Thyroid gland (tissue), 4 donors: ENCODE data around the gene NEU3. TPM values are rescaled to one million over a fixed set of nuclear protein-coding genes. Genes with fewer than 3 reads are reported as not detected.
"Not testable (repeated sequence)": the region's sequence is repeated elsewhere in the genome, so short reads cannot be mapped to it uniquely, and the experiment has no call there.

Experiments
- DNase-seq, 2 donors: peaks; one replicate each; pipeline ENCODE4 v3.0.0-alpha.2; 2019
- H3K27ac ChIP-seq, 3 donors: fragments of 200-600 bp; sonication (generic); 1 replicate in 2 of 3; 2 replicates in 1 of 3; pipeline ENCODE4 v1.5.1; 2016 to 2019; ENCODE audit warnings: mild to moderate bottlenecking in 1 of 3, moderate library complexity in 1 of 3
- H3K27me3 ChIP-seq: fragments of 200-600 bp; sonication (generic); one replicate; pipeline ENCODE4 v1.5.1; 2019
- H3K36me3 ChIP-seq, 2 donors: fragments of 200-600 bp; sonication (generic); one replicate each; pipeline ENCODE4 v1.5.1; 2016 to 2019
- H3K4me1 ChIP-seq, 2 donors: fragments of 200-600 bp; sonication (generic); one replicate each; pipeline ENCODE4 v1.5.1; 2017 to 2019
- H3K4me3 ChIP-seq, 3 donors: fragments of 200-600 bp; sonication (generic); replicated peaks in 1 of 3; 1 replicate in 2 of 3; 2 replicates in 1 of 3; pipeline ENCODE4 v1.5.1; 2016; ENCODE audit warnings: mild to moderate bottlenecking in 1 of 3
- H3K9me3 ChIP-seq: fragments of 200-600 bp; sonication (generic); one replicate; pipeline ENCODE4 v1.5.1; 2017
- POLR2A ChIP-seq, 2 donors: fragments of 450-650 bp; IDR thresholded peaks; one replicate each; pipeline ENCODE4 v1.6.1; 2017; ENCODE audit warnings: antibody characterized with exemption in 2 of 2, mild to moderate bottlenecking in 2 of 2, moderate library complexity in 1 of 2
- WGBS, 2 donors: methylation state at CpG; one replicate each; pipeline ENCODE4 v1.1.5; 2017; 5-methylcytosine and 5-hydroxymethylcytosine counted together
- intact Hi-C: fragments of 100-400 bp; cut with DNase I; formaldehyde crosslinking; loops from one replicate; pipeline ENCODE4 v1.15.1; 2023
- total RNA-seq, 4 donors: library from RNA; depleted of rRNA; stranded (reverse); fragments of >200 nt; gene quantifications; one replicate each; pipeline ENCODE4 v1.2.3, GENCODE V29; 2016
- TF ChIP-seq, protein P1 (sequence below), 6 experiments: fragments of 200-600 bp in 3 of 6; fragments of 450-650 bp in 3 of 6; sonication (generic) in 3 of 6; IDR thresholded peaks; one replicate each; pipeline ENCODE4 v1.5.1; 2016 to 2019; ENCODE audit warnings: antibody characterized with exemption in 6 of 6, mild to moderate bottlenecking in 2 of 6, inconsistent platforms in 1 of 6, moderate library complexity in 1 of 6

NEU3 gene
- total RNA-seq, 4 donors from 2014 or later, result 8.1 to 13.0 (median 9.2) TPM

DNA sequence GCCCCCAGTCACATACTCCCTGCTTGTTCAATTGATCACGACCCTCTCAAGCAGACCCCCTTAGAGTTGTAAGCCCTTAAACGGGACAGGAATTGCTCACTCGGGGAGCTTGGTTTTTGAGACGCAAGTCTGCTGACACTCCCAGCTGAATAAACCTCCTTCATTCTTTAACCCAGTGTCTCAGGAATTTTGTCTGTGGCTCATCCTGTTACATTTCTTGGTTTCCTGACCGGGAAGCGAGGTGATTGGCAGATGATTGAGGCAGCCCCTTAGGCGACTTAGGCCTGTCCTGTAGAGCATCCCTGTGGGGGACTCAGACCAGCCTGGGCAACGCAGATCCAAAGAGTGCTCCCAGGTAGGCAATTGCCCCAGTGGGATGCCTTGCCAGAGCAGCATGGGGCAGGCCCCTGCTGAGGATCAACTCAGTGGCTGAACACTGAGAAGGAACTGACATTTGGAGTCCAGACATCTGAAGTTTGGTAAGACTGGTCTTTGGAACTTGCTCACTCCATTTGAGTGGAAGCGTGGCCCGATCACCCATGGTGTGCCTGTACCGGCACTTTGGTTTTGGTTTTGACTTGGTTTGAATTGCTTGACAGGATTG, 51.5 kb downstream of the NEU3 start:
- no peaks in the 10 kb centered on the region for H3K36me3 ChIP-seq
- no peaks in the 10 kb centered on the region for H3K27me3 ChIP-seq
- intact Hi-C loops, result no loop called here
- TF ChIP-seq POLR2A (IDR thresholded peaks at IDR 0.05), result no peak
- TF ChIP-seq, protein P1, sequence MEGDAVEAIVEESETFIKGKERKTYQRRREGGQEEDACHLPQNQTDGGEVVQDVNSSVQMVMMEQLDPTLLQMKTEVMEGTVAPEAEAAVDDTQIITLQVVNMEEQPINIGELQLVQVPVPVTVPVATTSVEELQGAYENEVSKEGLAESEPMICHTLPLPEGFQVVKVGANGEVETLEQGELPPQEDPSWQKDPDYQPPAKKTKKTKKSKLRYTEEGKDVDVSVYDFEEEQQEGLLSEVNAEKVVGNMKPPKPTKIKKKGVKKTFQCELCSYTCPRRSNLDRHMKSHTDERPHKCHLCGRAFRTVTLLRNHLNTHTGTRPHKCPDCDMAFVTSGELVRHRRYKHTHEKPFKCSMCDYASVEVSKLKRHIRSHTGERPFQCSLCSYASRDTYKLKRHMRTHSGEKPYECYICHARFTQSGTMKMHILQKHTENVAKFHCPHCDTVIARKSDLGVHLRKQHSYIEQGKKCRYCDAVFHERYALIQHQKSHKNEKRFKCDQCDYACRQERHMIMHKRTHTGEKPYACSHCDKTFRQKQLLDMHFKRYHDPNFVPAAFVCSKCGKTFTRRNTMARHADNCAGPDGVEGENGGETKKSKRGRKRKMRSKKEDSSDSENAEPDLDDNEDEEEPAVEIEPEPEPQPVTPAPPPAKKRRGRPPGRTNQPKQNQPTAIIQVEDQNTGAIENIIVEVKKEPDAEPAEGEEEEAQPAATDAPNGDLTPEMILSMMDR (IDR thresholded peaks at IDR 0.05), result no peak
- no peak for DNase-seq
- H3K4me1 ChIP-seq, result peaks cover 0 to 6% of the 10 kb centered on the region in 2 donors
- H3K4me3 ChIP-seq, result no peak overlapping the region
- H3K9me3 ChIP-seq, result no peaks in the 10 kb centered on the region
- no peak overlapping the region for H3K27ac ChIP-seq
- WGBS, 2 donors, result 89 to 93% methylated on average over 11 of the region's 11 CpGs

DNA sequence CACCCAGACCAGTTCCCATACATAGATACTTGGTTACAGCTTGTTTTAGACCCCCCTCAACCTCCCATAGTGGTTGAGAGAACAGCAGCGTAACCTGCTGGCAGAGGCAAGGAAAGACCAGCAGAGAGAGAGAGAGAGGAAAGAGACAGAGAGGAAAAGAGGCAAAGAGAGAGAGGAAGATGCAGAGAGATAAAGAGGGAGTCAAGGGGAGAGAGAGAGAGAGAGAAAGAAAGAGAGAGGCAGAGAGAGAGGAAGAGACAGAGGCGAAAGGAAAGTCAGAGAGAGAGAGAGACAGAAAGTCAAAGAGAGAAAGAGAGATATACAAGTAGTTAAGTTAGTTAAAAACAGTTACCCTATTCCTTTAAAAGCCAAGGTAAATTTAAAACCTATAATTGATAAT, 52.5 kb downstream of the NEU3 start:
- H3K4me3 ChIP-seq, result no peak overlapping the region
- H3K9me3 ChIP-seq, result no peaks in the 10 kb centered on the region
- intact Hi-C loops, result no loop called here
- no peak for DNase-seq
- TF ChIP-seq POLR2A (IDR thresholded peaks at IDR 0.05), result no peak
- TF ChIP-seq, protein P1 (IDR thresholded peaks at IDR 0.05), result no peak
- H3K36me3 ChIP-seq, result no peaks in the 10 kb centered on the region
- H3K4me1 ChIP-seq, result peaks cover 0 to 6% of the 10 kb centered on the region in 2 donors
- H3K27me3 ChIP-seq, result no peaks in the 10 kb centered on the region
- 66 to 92% methylated on average over 2 of the region's 2 CpGs for WGBS, 2 donors
- no peak overlapping the region for H3K27ac ChIP-seq

GRCh38 chr11:75041821-75042220, 53.1 kb downstream of the NEU3 start:
- intact Hi-C loops, result not testable (repeated sequence)

DNA sequence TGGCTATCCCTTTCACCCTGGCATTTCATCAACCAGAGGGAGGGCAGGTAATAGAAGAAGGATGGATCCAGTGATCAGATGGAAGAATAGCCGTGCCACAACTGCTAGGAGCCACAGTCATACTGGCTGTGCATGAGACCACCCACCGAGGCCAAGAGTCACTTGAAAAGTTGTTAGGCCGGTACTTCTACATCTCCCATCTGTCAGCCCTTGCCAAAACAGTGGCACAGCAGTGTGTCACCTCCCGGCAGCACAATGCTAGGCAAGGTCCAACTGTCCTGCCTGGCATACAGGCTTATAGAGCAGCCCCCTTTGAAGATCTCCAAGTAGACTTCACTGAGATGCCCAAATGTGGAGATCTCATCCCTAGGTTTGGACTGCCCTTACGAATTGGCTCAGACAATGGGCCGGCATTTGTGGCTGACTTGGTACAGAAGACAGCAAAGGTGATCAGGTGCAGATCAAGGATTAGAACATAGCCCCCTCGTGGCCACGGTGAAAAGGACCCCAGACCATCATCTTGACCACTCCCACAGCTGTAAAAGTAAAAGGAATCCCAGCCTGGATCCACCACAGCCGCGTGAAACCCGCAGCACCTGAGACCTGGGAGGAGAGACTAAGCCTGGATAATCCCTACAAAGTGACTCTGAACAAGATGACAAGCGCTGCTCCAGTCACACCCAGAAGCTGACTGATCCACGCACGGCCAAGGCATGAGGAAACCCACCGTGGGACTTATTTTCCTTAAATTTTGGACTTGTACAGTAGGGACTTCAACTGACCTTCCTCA, 55.8 kb downstream of the NEU3 start:
- H3K4me3 ChIP-seq, intact Hi-C loops, H3K27ac ChIP-seq, H3K4me1 ChIP-seq, H3K9me3 ChIP-seq, H3K27me3 ChIP-seq, H3K36me3 ChIP-seq: not testable (repeated sequence)
- peak; percentile 53 to 61 for DNase-seq
- WGBS, 2 donors, result 66 to 71% methylated on average over 14 to 15 of the region's 15 CpGs

More at GRCh38 chr11:75041821-75042220, 53.1 kb downstream of the NEU3 start:
- not testable (repeated sequence) for H3K36me3 ChIP-seq, H3K4me1 ChIP-seq, H3K27ac ChIP-seq, H3K27me3 ChIP-seq, H3K9me3 ChIP-seq, DNase-seq, H3K4me3 ChIP-seq
- 55 to 74% methylated on average over 3 of the region's 3 CpGs for WGBS, 2 donors

GRCh38 chr11:75046668-75047067, 57.9 kb downstream of the NEU3 start:
- H3K4me1 ChIP-seq, H3K9me3 ChIP-seq, H3K4me3 ChIP-seq, H3K27me3 ChIP-seq, H3K27ac ChIP-seq, intact Hi-C loops, H3K36me3 ChIP-seq, DNase-seq: not testable (repeated sequence)
- WGBS, 2 donors, result 86 to 89% methylated on average over 5 of the region's 5 CpGs

DNA sequence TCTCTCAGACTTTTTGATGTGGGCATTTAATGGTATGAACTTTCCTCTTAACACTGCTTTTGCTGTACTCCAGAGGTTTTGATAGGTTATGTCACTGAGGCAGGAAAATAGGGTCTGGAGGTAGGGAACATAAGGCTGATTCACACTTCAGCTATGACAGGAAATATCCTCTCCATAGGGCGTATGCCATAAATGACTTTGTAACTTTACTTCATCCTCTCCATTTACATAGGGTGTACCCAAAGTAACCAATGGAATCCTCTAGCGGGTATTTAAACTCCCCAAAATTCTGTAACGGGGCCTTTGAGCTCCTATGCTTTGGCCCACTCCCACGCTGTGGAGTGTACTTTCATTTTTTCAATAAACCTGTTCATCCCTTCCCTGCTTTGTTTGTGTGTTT, 58.5 kb downstream of the NEU3 start:
- DNase-seq, result no peak
- WGBS, 2 donors, result 89 to 90% methylated on average over 4 of the region's 4 CpGs
- H3K4me1 ChIP-seq, result peaks cover 0 to 6% of the 10 kb centered on the region in 2 donors
- no peak overlapping the region for H3K4me3 ChIP-seq
- intact Hi-C loops, result no loop called here
- no peak overlapping the region for H3K27ac ChIP-seq
- no peak for TF ChIP-seq POLR2A (IDR thresholded peaks at IDR 0.05)
- TF ChIP-seq, protein P1 (IDR thresholded peaks at IDR 0.05), result no peak
- H3K27me3 ChIP-seq, result no peaks in the 10 kb centered on the region
- no peaks in the 10 kb centered on the region for H3K36me3 ChIP-seq
- no peaks in the 10 kb centered on the region for H3K9me3 ChIP-seq

- H3K36me3 ChIP-seq, H3K4me1 ChIP-seq, H3K9me3 ChIP-seq, H3K27me3 ChIP-seq, H3K27ac ChIP-seq, H3K4me3 ChIP-seq, DNase-seq, intact Hi-C loops: not testable (repeated sequence)
- WGBS, 2 donors, result 80 to 87% methylated on average over 8 of the region's 8 CpGs
These were observed 61.0 kb downstream of the NEU3 start for GRCh38 chr11:75049501-75050266.
